H1 (cell line): ENCODE results near the gene CUX1. TPM values are rescaled to one million over a fixed set of nuclear protein-coding genes. Genes with fewer than 3 reads are reported as not detected.

ENCODE experiments used
- polyA plus RNA-seq, 7 experiments: library from polyadenylated mRNA; depleted of rRNA in 3 of 7; stranded (reverse) in 5 of 7; unstranded in 2 of 7; fragments of >200 nt in 5 of 7; fragments of 200-250 nt in 2 of 7; gene quantifications; 1 replicate in 5 of 7; 2 replicates in 1 of 7; 4 replicates in 1 of 7; pipeline versions ENCODE4 v1.2.1 to v1.2.3, GENCODE V29; 2011 to 2013; ENCODE audit warnings: missing spikeins in 2 of 7, mixed read lengths in 2 of 7
- total RNA-seq: library from RNA; stranded (reverse); fragmentation: NEBNext Ultra II Directional; extraction: Animal tissue kit (Norgen Biotek cat#: 25700); gene quantifications from 2 replicates; pipeline ENCODE4 v1.2.1, GENCODE V29; 2021
- TF ChIP-seq, protein P1 (sequence below): IDR thresholded peaks from 2 replicates; pipeline ENCODE4 v1.6.1; 2011; ENCODE audit warnings: low read depth, mild to moderate bottlenecking, low read length; ENCODE audit not compliant: insufficient read depth

CUX1 gene
- total and polyA plus RNA-seq, 2 of the 8 experiments (the other 6 are each of a cell fraction or from before 2014, with no cell fraction given): 21.6 to 65.9 TPM

DNA sequence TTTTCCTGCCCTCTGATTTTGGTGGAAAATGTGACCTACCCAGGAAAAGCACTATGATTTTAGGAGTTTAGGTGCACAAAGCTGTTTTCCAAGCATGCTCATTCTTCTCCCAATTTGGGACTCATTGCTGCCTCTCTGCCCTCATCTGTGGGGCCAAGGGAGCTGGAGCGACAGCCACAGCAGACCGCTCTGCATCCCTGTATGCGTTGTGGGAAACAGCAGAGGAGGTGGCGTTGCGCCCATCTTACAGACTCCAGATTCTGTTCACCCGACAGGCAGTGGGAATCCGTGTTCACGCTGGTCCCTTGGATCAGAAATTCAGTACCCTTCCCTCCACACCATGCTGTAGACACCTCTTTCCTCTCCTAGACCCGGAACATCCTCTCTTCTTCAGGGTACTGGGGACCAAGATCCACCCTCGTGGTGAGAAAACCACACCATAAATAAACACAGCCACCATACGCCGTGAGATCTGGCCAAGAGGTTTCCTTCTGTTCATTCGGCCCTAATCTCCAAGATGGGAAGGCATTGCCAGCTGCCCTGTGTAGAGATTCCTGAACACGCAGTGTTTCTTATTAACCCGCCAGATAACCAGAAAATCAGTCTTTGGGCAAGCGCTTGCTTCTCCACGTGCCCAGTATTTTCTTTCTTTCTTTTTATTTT lies 87.9 kb downstream of the CUX1 start (continued):
- TF ChIP-seq, protein P1, sequence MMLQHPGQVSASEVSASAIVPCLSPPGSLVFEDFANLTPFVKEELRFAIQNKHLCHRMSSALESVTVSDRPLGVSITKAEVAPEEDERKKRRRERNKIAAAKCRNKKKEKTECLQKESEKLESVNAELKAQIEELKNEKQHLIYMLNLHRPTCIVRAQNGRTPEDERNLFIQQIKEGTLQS: no peak
